ENCODE measurements around the gene TUBAL3. TPM values are rescaled to one million over a fixed set of nuclear protein-coding genes. Genes with fewer than 3 reads are reported as not detected.

TUBAL3 gene
- polyA plus RNA-seq, 1 donor (not counting 4 experiments of a cell fraction or from before 2014, with no cell fraction given): 2.6 TPM

GRCh38 chr10:5443429-5443828 lies 38.8 kb upstream of the TUBAL3 start:
- peaks cover 46% of the 10 kb centered on the region for H3K79me2 ChIP-seq (ENCODE audit: control insufficient read depth, insufficient read depth, low read length)

GRCh38 chr10:5442990-5443370 lies 38.4 kb upstream of the TUBAL3 start:
- Histone ChIP-seq H3K9me1 (ENCODE audit: control insufficient read depth, extremely low read depth, insufficient read depth, low read length) (no peaks in the 10 kb centered on the region), H3K27ac (ENCODE audit: control insufficient read depth, insufficient read depth, low read length) (no peak overlapping the region), H3K4me1 (ENCODE audit: control insufficient read depth, extremely low read depth, insufficient read depth, low read length) (peaks cover 5% of the 10 kb centered on the region), H3K9me3 (ENCODE audit: control insufficient read depth, low read depth, low read length) (no peaks in the 10 kb centered on the region), H3K36me3 (ENCODE audit: control insufficient read depth in 2 of 2, extremely low read depth in 1 of 2, insufficient read depth in 2 of 2, low read length in 2 of 2) (peaks cover 0 to 4% of the 10 kb centered on the region in 2 experiments), H3K9ac (ENCODE audit: control insufficient read depth, extremely low read depth, insufficient read depth, low read length) (no peak overlapping the region), H3K27me3 (ENCODE audit: control insufficient read depth, extremely low read depth, insufficient read depth, low read length) (no peaks in the 10 kb centered on the region), H2AFZ (ENCODE audit: control insufficient read depth, low read length) (no peak overlapping the region), H4K20me1 (ENCODE audit: control insufficient read depth, extremely low read depth, insufficient read depth, low read length) (no peaks in the 10 kb centered on the region), H3K4me3 (ENCODE audit: control insufficient read depth in 2 of 3, extremely low read depth in 1 of 3, insufficient read depth in 2 of 3, low read depth in 1 of 3, low read length in 3 of 3) (no peak overlapping the region), H3K79me2 (ENCODE audit: control insufficient read depth, insufficient read depth, low read length) (peaks cover 41% of the 10 kb centered on the region), H3K4me2 (ENCODE audit: control insufficient read depth, extremely low read depth, insufficient read depth, low read depth, low read length) (no peak overlapping the region)
- TF ChIP-seq CTCF (optimal IDR thresholded peaks at IDR 0.05 in 1 of 3, IDR thresholded peaks at IDR 0.05 in 1 of 3, conservative IDR thresholded peaks at IDR 0.05 in 1 of 3; ENCODE audit: extremely low read depth in 1 of 3, insufficient read depth in 2 of 3, low read length in 3 of 3): no peak
- TF ChIP-seq EZH2 (IDR thresholded peaks at IDR 0.05; ENCODE audit: low read length): no peak
- no peak for DNase-seq (ENCODE audit: low read depth, low spot score)
- dilution Hi-C loops (cut with MboI; ENCODE audit: extremely low pct_ligation_motif_present, low sequenced_read_pairs): no loop called here
- no peak for FAIRE-seq

More at GRCh38 chr10:5443429-5443828, 38.8 kb upstream of the TUBAL3 start:
- Histone ChIP-seq H3K9ac (ENCODE audit: control insufficient read depth, extremely low read depth, insufficient read depth, low read length) (no peak overlapping the region), H3K9me3 (ENCODE audit: control insufficient read depth, low read depth, low read length) (no peaks in the 10 kb centered on the region), H3K9me1 (ENCODE audit: control insufficient read depth, extremely low read depth, insufficient read depth, low read length) (no peaks in the 10 kb centered on the region), H3K4me2 (ENCODE audit: control insufficient read depth, extremely low read depth, insufficient read depth, low read depth, low read length) (no peak overlapping the region), H4K20me1 (ENCODE audit: control insufficient read depth, extremely low read depth, insufficient read depth, low read length) (no peaks in the 10 kb centered on the region), H3K4me3 (ENCODE audit: control insufficient read depth in 2 of 3, extremely low read depth in 1 of 3, insufficient read depth in 2 of 3, low read depth in 1 of 3, low read length in 3 of 3) (no peak overlapping the region), H3K27ac (ENCODE audit: control insufficient read depth, insufficient read depth, low read length) (no peak overlapping the region), H3K36me3 (ENCODE audit: control insufficient read depth in 2 of 2, extremely low read depth in 1 of 2, insufficient read depth in 2 of 2, low read length in 2 of 2) (peaks cover 0 to 4% of the 10 kb centered on the region in 2 experiments), H2AFZ (ENCODE audit: control insufficient read depth, low read length) (no peak overlapping the region), H3K27me3 (ENCODE audit: control insufficient read depth, extremely low read depth, insufficient read depth, low read length) (no peaks in the 10 kb centered on the region), H3K4me1 (ENCODE audit: control insufficient read depth, extremely low read depth, insufficient read depth, low read length) (peaks cover 5% of the 10 kb centered on the region)
- FAIRE-seq: no peak
- TF ChIP-seq CTCF (optimal IDR thresholded peaks at IDR 0.05 in 1 of 3, IDR thresholded peaks at IDR 0.05 in 1 of 3, conservative IDR thresholded peaks at IDR 0.05 in 1 of 3; ENCODE audit: extremely low read depth in 1 of 3, insufficient read depth in 2 of 3, low read length in 3 of 3) (no peak), EZH2 (IDR thresholded peaks at IDR 0.05; ENCODE audit: low read length) (no peak)
- dilution Hi-C loops (cut with MboI; ENCODE audit: extremely low pct_ligation_motif_present, low sequenced_read_pairs): no loop called here
- DNase-seq (ENCODE audit: low read depth, low spot score): no peak
